Natural killer cell (primary cell): ENCODE results near the gene MRPL48. TPM values are rescaled to one million over a fixed set of nuclear protein-coding genes. Genes with fewer than 3 reads are reported as not detected.

Source experiments
- ATAC-seq, 3 donors: fragments of 150-1000 bp in 2 of 3; fragments of 200-7000 bp in 1 of 3; cut with Tn5 transposase; 1 replicate in 1 of 3; 2 replicates in 2 of 3; pipeline ENCODE4 v1.10.0; 2021; ENCODE audit warnings: mild to moderate bottlenecking in 2 of 3, moderate library complexity in 2 of 3
- DNase-seq, 2 donors: peaks; one replicate each; pipeline versions ENCODE4 v3.0.0 to v3.0.0-alpha.2; 2013 to 2021; ENCODE audit warnings: mixed read lengths in 1 of 2
- H3K27ac ChIP-seq: one replicate; pipeline ENCODE4 v1.5.1; 2013; ENCODE audit warnings: mild to moderate bottlenecking, low read length
- H3K27me3 ChIP-seq: one replicate; pipeline ENCODE4 v1.6.1; 2013; ENCODE audit warnings: low read length; ENCODE audit not compliant: control insufficient read depth, insufficient read depth
- H3K36me3 ChIP-seq: one replicate; pipeline ENCODE4 v1.6.1; 2013; ENCODE audit warnings: low read length; ENCODE audit not compliant: control insufficient read depth, insufficient read depth
- H3K4me1 ChIP-seq: one replicate; pipeline ENCODE4 v1.6.1; 2013; ENCODE audit warnings: low read length; ENCODE audit not compliant: control insufficient read depth, insufficient read depth
- H3K4me3 ChIP-seq: one replicate; pipeline ENCODE4 v1.5.1; 2013; ENCODE audit warnings: low read length
- H3K9me3 ChIP-seq: one replicate; pipeline ENCODE4 v1.6.1; 2013; ENCODE audit warnings: low read length; ENCODE audit not compliant: control insufficient read depth, insufficient read depth
- H3K27ac Mint-ChIP-seq, 2 donors: one replicate each; pipeline ENCODE4 v1.8.0; 2022; ENCODE audit warnings: mild to moderate bottlenecking in 2 of 2, mixed read lengths in 2 of 2, moderate library complexity in 1 of 2
- H3K27me3 Mint-ChIP-seq, 2 donors: one replicate each; pipeline ENCODE4 v1.8.0; 2022; ENCODE audit warnings: low read depth in 2 of 2, mixed read lengths in 2 of 2
- H3K36me3 Mint-ChIP-seq: one replicate; pipeline ENCODE4 v1.8.0; 2022; ENCODE audit warnings: mixed read lengths
- H3K4me1 Mint-ChIP-seq, 2 donors: one replicate each; pipeline ENCODE4 v1.8.0; 2022; ENCODE audit warnings: mixed read lengths in 2 of 2
- H3K4me3 Mint-ChIP-seq: one replicate; pipeline ENCODE4 v1.8.0; 2022; ENCODE audit warnings: mild to moderate bottlenecking, moderate library complexity, mixed read lengths
- H3K9me3 Mint-ChIP-seq, 2 donors: one replicate each; pipeline ENCODE4 v1.8.0; 2022; ENCODE audit warnings: mixed read lengths in 2 of 2
- CTCF ChIP-seq: fragments of 200-600 bp; IDR thresholded peaks from one replicate; pipeline ENCODE4 v1.8.0; 2022; ENCODE audit warnings: antibody characterized with exemption
- WGBS: methylation state at CpG from one replicate; pipeline ENCODE4 v1.1.7; 2013; ENCODE audit warnings: missing lambda C conversion rate; ENCODE audit not compliant: insufficient coverage; 5-methylcytosine and 5-hydroxymethylcytosine counted together
- intact Hi-C: fragments of 100-400 bp; cut with micrococcal nuclease; formaldehyde crosslinking; loops from one replicate; pipeline ENCODE4 v1.14.2; 2022
- total RNA-seq, 4 donors: library from RNA; stranded (reverse); fragments of 120-200 nt in 1 of 4; gene quantifications; one replicate each; pipeline versions ENCODE4 v1.2.3 to v1.2.4, GENCODE V29; 2013 to 2022

Gene MRPL48
- total RNA-seq, 3 donors from 2014 or later (not counting 1 experiment from before 2014, with no cell fraction given): 19.5 to 24.9 (median 21.2) TPM

- Histone ChIP-seq H3K27ac (no peak overlapping the region), H3K9me3 (no peaks in the 10 kb centered on the region), H3K36me3 (no peaks in the 10 kb centered on the region), H3K4me3 (no peak overlapping the region), H3K4me1 (peaks cover 11% of the 10 kb centered on the region), H3K27me3 (no peaks in the 10 kb centered on the region)
- Mint-ChIP-seq H3K4me1 (peaks cover 5 to 10% of the 10 kb centered on the region in 2 donors), H3K36me3 (no peaks in the 10 kb centered on the region), H3K4me3 (no peak overlapping the region), H3K27me3 (peaks cover 8 to 10% of the 10 kb centered on the region in 2 donors), H3K9me3 (no peaks in the 10 kb centered on the region), H3K27ac (no peak overlapping the region)
- WGBS: 87% methylated on average over 4 of the region's 6 CpGs
- intact Hi-C loops: loop anchor here (10.0 kb wide), 1 partner anchor 93 kb away; the partner anchor contains the start of genes COA4 and PAAF1
- no peak for ATAC-seq
- TF ChIP-seq CTCF: no peak
- no peak for DNase-seq
These were observed 6.4 kb upstream of the MRPL48 start for GRCh38 chr11:73781303-73781702.

- DNase-seq: no peak
- Mint-ChIP-seq H3K9me3 (no peaks in the 10 kb centered on the region), H3K4me3 (no peak overlapping the region), H3K36me3 (no peaks in the 10 kb centered on the region), H3K27me3 (peaks cover 8 to 10% of the 10 kb centered on the region in 2 donors), H3K27ac (no peak overlapping the region), H3K4me1 (peaks cover 14 to 19% of the 10 kb centered on the region in 2 donors)
- no peaks in the 10 kb centered on the region for H3K36me3 ChIP-seq
- peaks cover 21% of the 10 kb centered on the region for H3K4me1 ChIP-seq
- intact Hi-C loops: loop anchor here (10.0 kb wide), 1 partner anchor 91 kb away; the partner anchor contains the start of genes COA4 and PAAF1
- ATAC-seq: no peak
- WGBS: 88% methylated on average over 5 of the region's 5 CpGs
- no peaks in the 10 kb centered on the region for H3K9me3 ChIP-seq
- H3K27me3 ChIP-seq: no peaks in the 10 kb centered on the region
- no peak overlapping the region for H3K27ac ChIP-seq
- H3K4me3 ChIP-seq: no peak overlapping the region
- TF ChIP-seq CTCF: no peak
These were observed 4.1 kb upstream of the MRPL48 start for GRCh38 chr11:73783483-73784020.

- no peaks in the 10 kb centered on the region for H3K27me3 ChIP-seq
- intact Hi-C loops: loop anchor here (10.0 kb wide), 1 partner anchor 91 kb away; the partner anchor contains the start of genes COA4 and PAAF1
- H3K36me3 ChIP-seq: no peaks in the 10 kb centered on the region
- H3K4me1 ChIP-seq: peaks cover 22% of the 10 kb centered on the region
- H3K9me3 Mint-ChIP-seq: no peaks in the 10 kb centered on the region
- no peak overlapping the region for H3K4me3 Mint-ChIP-seq
- no peak overlapping the region for H3K4me3 ChIP-seq
- H3K27me3 Mint-ChIP-seq: peaks cover 8 to 10% of the 10 kb centered on the region in 2 donors
- H3K4me1 Mint-ChIP-seq: peaks cover 13% of the 10 kb centered on the region in 2 donors
- H3K36me3 Mint-ChIP-seq: no peaks in the 10 kb centered on the region
- WGBS: 91% methylated on average over 6 of the region's 6 CpGs
- no peak for ATAC-seq
- DNase-seq: no peak
- H3K27ac ChIP-seq: no peak overlapping the region
- no peak overlapping the region for H3K27ac Mint-ChIP-seq
- TF ChIP-seq CTCF: no peak
- no peaks in the 10 kb centered on the region for H3K9me3 ChIP-seq
These were observed 3.5 kb upstream of the MRPL48 start for GRCh38 chr11:73784080-73784634.
